ENCODE measurements around the gene HSPBAP1. TPM values are rescaled to one million over a fixed set of nuclear protein-coding genes. Genes with fewer than 3 reads are reported as not detected.

HSPBAP1 gene
- polyA plus RNA-seq, 1 donor (not counting 4 experiments of a cell fraction or from before 2014, with no cell fraction given): 9.5 TPM

DNA sequence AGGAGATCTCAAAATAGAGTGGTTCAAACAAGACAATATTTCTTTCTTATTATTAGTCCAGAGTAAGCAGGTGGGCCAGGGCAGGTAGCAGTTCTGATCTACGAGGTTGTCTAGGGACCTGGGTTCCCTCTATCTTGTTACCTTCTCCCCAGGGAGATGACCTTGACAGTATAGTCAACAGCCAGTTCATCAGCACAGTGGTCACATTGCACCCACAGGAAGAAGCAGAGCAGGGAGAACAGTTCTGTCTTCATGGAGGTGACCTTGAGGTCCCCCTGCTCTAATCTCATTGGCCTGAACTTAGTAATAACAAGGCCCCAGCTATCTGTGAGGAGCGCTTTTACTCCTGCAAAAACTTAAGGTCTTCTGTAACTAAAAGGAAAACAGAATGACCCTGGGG, 23.0 kb upstream of the HSPBAP1 start:
- no peak for FAIRE-seq
- H3K4me3 ChIP-seq (ENCODE audit: control insufficient read depth in 2 of 3, extremely low read depth in 1 of 3, insufficient read depth in 2 of 3, low read depth in 1 of 3, low read length in 3 of 3): no peak overlapping the region
- dilution Hi-C loops (cut with MboI; ENCODE audit: extremely low pct_ligation_motif_present, low sequenced_read_pairs): no loop called here

GRCh38 chr3:122810734-122811133, 17.1 kb upstream of the HSPBAP1 start:
- Histone ChIP-seq H3K9ac (ENCODE audit: control insufficient read depth, extremely low read depth, insufficient read depth, low read length) (no peak overlapping the region), H4K20me1 (ENCODE audit: control insufficient read depth, extremely low read depth, insufficient read depth, low read length) (no peaks in the 10 kb centered on the region), H3K9me1 (ENCODE audit: control insufficient read depth, extremely low read depth, insufficient read depth, low read length) (no peaks in the 10 kb centered on the region), H3K4me2 (ENCODE audit: control insufficient read depth, extremely low read depth, insufficient read depth, low read depth, low read length) (no peak overlapping the region), H3K36me3 (ENCODE audit: control insufficient read depth in 2 of 2, extremely low read depth in 1 of 2, insufficient read depth in 2 of 2, low read length in 2 of 2) (peaks cover 0 to 2% of the 10 kb centered on the region in 2 experiments), H3K9me3 (ENCODE audit: control insufficient read depth, low read depth, low read length) (no peaks in the 10 kb centered on the region), H3K27ac (ENCODE audit: control insufficient read depth, insufficient read depth, low read length) (no peak overlapping the region), H3K79me2 (ENCODE audit: control insufficient read depth, insufficient read depth, low read length) (no peaks in the 10 kb centered on the region), H3K27me3 (ENCODE audit: control insufficient read depth, extremely low read depth, insufficient read depth, low read length) (no peaks in the 10 kb centered on the region), H2AFZ (ENCODE audit: control insufficient read depth, low read length) (no peak overlapping the region), H3K4me3 (ENCODE audit: control insufficient read depth in 2 of 3, extremely low read depth in 1 of 3, insufficient read depth in 2 of 3, low read depth in 1 of 3, low read length in 3 of 3) (no peak overlapping the region), H3K4me1 (ENCODE audit: control insufficient read depth, extremely low read depth, insufficient read depth, low read length) (no peaks in the 10 kb centered on the region)
- FAIRE-seq (no peak), DNase-seq (ENCODE audit: low read depth, low spot score) (no peak)
- TF ChIP-seq EZH2 (IDR thresholded peaks at IDR 0.05; ENCODE audit: low read length): no peak
- TF ChIP-seq, protein P1, sequence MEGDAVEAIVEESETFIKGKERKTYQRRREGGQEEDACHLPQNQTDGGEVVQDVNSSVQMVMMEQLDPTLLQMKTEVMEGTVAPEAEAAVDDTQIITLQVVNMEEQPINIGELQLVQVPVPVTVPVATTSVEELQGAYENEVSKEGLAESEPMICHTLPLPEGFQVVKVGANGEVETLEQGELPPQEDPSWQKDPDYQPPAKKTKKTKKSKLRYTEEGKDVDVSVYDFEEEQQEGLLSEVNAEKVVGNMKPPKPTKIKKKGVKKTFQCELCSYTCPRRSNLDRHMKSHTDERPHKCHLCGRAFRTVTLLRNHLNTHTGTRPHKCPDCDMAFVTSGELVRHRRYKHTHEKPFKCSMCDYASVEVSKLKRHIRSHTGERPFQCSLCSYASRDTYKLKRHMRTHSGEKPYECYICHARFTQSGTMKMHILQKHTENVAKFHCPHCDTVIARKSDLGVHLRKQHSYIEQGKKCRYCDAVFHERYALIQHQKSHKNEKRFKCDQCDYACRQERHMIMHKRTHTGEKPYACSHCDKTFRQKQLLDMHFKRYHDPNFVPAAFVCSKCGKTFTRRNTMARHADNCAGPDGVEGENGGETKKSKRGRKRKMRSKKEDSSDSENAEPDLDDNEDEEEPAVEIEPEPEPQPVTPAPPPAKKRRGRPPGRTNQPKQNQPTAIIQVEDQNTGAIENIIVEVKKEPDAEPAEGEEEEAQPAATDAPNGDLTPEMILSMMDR (optimal IDR thresholded peaks at IDR 0.05 in 1 of 3, IDR thresholded peaks at IDR 0.05 in 1 of 3, conservative IDR thresholded peaks at IDR 0.05 in 1 of 3; ENCODE audit: extremely low read depth in 1 of 3, insufficient read depth in 2 of 3, low read length in 3 of 3): no peak
- dilution Hi-C loops (cut with MboI; ENCODE audit: extremely low pct_ligation_motif_present, low sequenced_read_pairs): no loop called here

More for the DNA sequence above, 23.0 kb upstream of the HSPBAP1 start:
- Histone ChIP-seq H2AFZ (ENCODE audit: control insufficient read depth, low read length) (no peak overlapping the region), H3K27ac (ENCODE audit: control insufficient read depth, insufficient read depth, low read length) (no peak overlapping the region), H3K79me2 (ENCODE audit: control insufficient read depth, insufficient read depth, low read length) (no peaks in the 10 kb centered on the region), H3K9ac (ENCODE audit: control insufficient read depth, extremely low read depth, insufficient read depth, low read length) (no peak overlapping the region), H3K9me3 (ENCODE audit: control insufficient read depth, low read depth, low read length) (no peaks in the 10 kb centered on the region), H3K36me3 (ENCODE audit: control insufficient read depth in 2 of 2, extremely low read depth in 1 of 2, insufficient read depth in 2 of 2, low read length in 2 of 2) (no peaks in the 10 kb centered on the region), H3K27me3 (ENCODE audit: control insufficient read depth, extremely low read depth, insufficient read depth, low read length) (no peaks in the 10 kb centered on the region), H3K9me1 (ENCODE audit: control insufficient read depth, extremely low read depth, insufficient read depth, low read length) (no peaks in the 10 kb centered on the region), H3K4me2 (ENCODE audit: control insufficient read depth, extremely low read depth, insufficient read depth, low read depth, low read length) (no peak overlapping the region), H4K20me1 (ENCODE audit: control insufficient read depth, extremely low read depth, insufficient read depth, low read length) (no peaks in the 10 kb centered on the region), H3K4me1 (ENCODE audit: control insufficient read depth, extremely low read depth, insufficient read depth, low read length) (no peaks in the 10 kb centered on the region)
- TF ChIP-seq, protein P1 (optimal IDR thresholded peaks at IDR 0.05 in 1 of 3, IDR thresholded peaks at IDR 0.05 in 1 of 3, conservative IDR thresholded peaks at IDR 0.05 in 1 of 3; ENCODE audit: extremely low read depth in 1 of 3, insufficient read depth in 2 of 3, low read length in 3 of 3): no peak
- TF ChIP-seq EZH2 (IDR thresholded peaks at IDR 0.05; ENCODE audit: low read length): no peak
- no peak for DNase-seq (ENCODE audit: low read depth, low spot score)
